Astrocyte (in vitro differentiated cells and primary cell): ENCODE data around the gene RABGGTA.

Source experiments
- EZH2 ChIP-seq: IDR thresholded peaks from 2 replicates; pipeline ENCODE4 v1.6.1; 2012; ENCODE audit warnings: mild to moderate bottlenecking, low read length, inconsistent platforms; ENCODE audit not compliant: insufficient read depth
- TF ChIP-seq, protein P1 (sequence below): IDR thresholded peaks from 2 replicates; pipeline ENCODE4 v1.5.1; 2011; ENCODE audit warnings: low read depth, mild to moderate bottlenecking, inconsistent platforms, low read length, moderate library complexity; ENCODE audit not compliant: insufficient read depth

DNA sequence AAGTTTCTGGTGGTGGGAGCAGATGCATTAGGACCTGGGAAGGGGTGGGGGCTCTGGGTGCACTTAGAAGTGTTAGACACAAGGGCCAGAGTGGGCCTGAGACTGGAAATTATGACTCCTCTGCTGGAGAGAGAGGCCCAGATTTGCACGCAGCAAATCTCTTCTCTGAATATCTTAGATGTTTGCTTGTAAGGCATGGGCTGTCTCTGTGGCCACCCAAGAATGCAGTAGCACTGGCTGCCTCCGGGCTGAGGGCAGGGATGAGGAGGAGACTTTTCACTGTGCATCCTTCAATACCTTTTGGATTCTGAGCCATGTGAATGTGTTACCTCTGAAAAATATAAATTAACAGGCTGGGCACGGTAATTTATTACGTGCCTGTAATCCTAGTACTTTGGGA, 14.0 kb upstream of the RABGGTA start:
- TF ChIP-seq, protein P1, sequence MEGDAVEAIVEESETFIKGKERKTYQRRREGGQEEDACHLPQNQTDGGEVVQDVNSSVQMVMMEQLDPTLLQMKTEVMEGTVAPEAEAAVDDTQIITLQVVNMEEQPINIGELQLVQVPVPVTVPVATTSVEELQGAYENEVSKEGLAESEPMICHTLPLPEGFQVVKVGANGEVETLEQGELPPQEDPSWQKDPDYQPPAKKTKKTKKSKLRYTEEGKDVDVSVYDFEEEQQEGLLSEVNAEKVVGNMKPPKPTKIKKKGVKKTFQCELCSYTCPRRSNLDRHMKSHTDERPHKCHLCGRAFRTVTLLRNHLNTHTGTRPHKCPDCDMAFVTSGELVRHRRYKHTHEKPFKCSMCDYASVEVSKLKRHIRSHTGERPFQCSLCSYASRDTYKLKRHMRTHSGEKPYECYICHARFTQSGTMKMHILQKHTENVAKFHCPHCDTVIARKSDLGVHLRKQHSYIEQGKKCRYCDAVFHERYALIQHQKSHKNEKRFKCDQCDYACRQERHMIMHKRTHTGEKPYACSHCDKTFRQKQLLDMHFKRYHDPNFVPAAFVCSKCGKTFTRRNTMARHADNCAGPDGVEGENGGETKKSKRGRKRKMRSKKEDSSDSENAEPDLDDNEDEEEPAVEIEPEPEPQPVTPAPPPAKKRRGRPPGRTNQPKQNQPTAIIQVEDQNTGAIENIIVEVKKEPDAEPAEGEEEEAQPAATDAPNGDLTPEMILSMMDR = no peak
- no peak for TF ChIP-seq EZH2
